BLaER1 treated with 17β-estradiol and CSF1 and Interleukin-3, amounts not matched to agents 10 nM and 100 nM (cell line): Measurements from ENCODE around the gene PARD3.
A peak's percentile ranks its signal among the peaks of the same experiment; 100 is the strongest.
"Not testable (repeated sequence)": the region's sequence is repeated elsewhere in the genome, so short reads cannot be mapped to it uniquely, and the experiment has no call there.

Experiments used
- H3K27ac ChIP-seq, 11 experiments: shearing (Covaris generic); formaldehyde crosslinking; 2 replicates each; pipeline ENCODE4 v1.8.1; 2022
- H3K27me3 ChIP-seq, 11 experiments: shearing (Covaris generic); formaldehyde crosslinking; 2 replicates each; pipeline ENCODE4 v1.8.1; 2022
- H3K36me3 ChIP-seq, 11 experiments: shearing (Covaris generic); formaldehyde crosslinking; 2 replicates each; pipeline ENCODE4 v1.8.1; 2022
- H3K4me1 ChIP-seq, 10 experiments: shearing (Covaris generic); formaldehyde crosslinking; 2 replicates each; pipeline ENCODE4 v1.8.1; 2022
- H3K4me2 ChIP-seq, 11 experiments: shearing (Covaris generic); formaldehyde crosslinking; 2 replicates each; pipeline ENCODE4 v1.8.1; 2022
- H3K4me3 ChIP-seq, 10 experiments: shearing (Covaris generic); formaldehyde crosslinking; 2 replicates each; pipeline ENCODE4 v1.8.1; 2022
- H3K9ac ChIP-seq, 11 experiments: shearing (Covaris generic); formaldehyde crosslinking; 2 replicates each; pipeline ENCODE4 v1.8.1; 2022
- H3K9me3 ChIP-seq, 11 experiments: shearing (Covaris generic); formaldehyde crosslinking; replicated peaks in 1 of 11; 2 replicates each; pipeline ENCODE4 v1.8.1; 2022
- H4K20me1 ChIP-seq, 11 experiments: shearing (Covaris generic); formaldehyde crosslinking; 2 replicates each; pipeline ENCODE4 v1.8.1; 2022
- Cebpa-rat ChIP-seq, 11 experiments: shearing (Covaris generic); IDR thresholded peaks; 2 replicates each; pipeline ENCODE4 v1.8.1; 2022

Gene PARD3

DNA sequence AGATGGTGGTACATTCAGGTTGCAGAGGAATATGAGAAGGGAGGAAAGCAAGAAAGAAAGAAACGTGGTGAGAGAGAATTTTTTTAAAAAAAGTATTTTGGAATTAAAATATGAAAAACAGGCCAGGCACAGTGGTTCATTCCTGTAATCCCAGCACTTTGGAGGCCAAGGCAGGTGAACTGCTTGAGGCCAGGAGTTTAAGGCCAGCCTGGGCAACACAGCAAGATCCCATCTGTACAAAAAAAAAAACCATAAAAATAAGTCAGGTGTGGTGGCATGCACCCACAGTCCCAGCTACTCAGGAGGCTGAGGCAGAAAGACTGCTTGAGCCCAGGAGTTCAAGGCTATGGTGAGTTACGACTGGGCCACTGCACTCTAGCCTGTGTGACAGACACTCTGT, 112.1 kb downstream of the PARD3 start:
- Histone ChIP-seq H3K27ac (no peak overlapping the region), H3K4me2 (no peak overlapping the region), H3K27me3 (peaks cover 0 to 100% (median 0%) of the 10 kb centered on the region in 11 experiments; a peak in 7 of 22 replicates), H3K4me1 (peaks cover 0 to 36% (median 15%) of the 10 kb centered on the region in 10 experiments; a peak in 17 of 20 replicates), H3K36me3 (no peaks in the 10 kb centered on the region), H4K20me1 (peaks cover 35 to 93% (median 75%) of the 10 kb centered on the region in 11 experiments; a peak in 21 of 22 replicates), H3K9ac (no peak overlapping the region), H3K9me3 (no peaks in the 10 kb centered on the region), H3K4me3 (no peak overlapping the region)
- TF ChIP-seq Cebpa-rat (IDR thresholded peaks at IDR 0.05), result no peak

GRCh38 chr10:34702093-34702937, 112.8 kb downstream of the PARD3 start:
- Histone ChIP-seq H3K9ac (no peak overlapping the region), H3K9me3 (no peaks in the 10 kb centered on the region), H3K4me2 (no peak overlapping the region; a peak in 1 of 22 replicates), H3K27me3 (peaks cover 0 to 100% (median 0%) of the 10 kb centered on the region in 11 experiments; a peak in 7 of 22 replicates), H4K20me1 (peaks cover 30 to 93% (median 73%) of the 10 kb centered on the region in 11 experiments; a peak in 21 of 22 replicates), H3K4me3 (no peak overlapping the region), H3K4me1 (peaks cover 0 to 43% (median 15%) of the 10 kb centered on the region in 10 experiments; a peak in 18 of 20 replicates), H3K36me3 (no peaks in the 10 kb centered on the region), H3K27ac (no peak overlapping the region)
- TF ChIP-seq Cebpa-rat (IDR thresholded peaks at IDR 0.05), result no peak

GRCh38 chr10:34701194-34701593, 113.9 kb downstream of the PARD3 start:
- TF ChIP-seq Cebpa-rat (IDR thresholded peaks at IDR 0.05), result no peak
- H3K27ac ChIP-seq, result no peak overlapping the region
- H3K4me2 ChIP-seq, result peak overlapping the region in 10 of 11 experiments; percentile 5 to 67 (median 49); a peak in 16 of 22 replicates
- H3K9ac ChIP-seq, result no peak overlapping the region
- peaks cover 0 to under 1% (median 0%) of the 10 kb centered on the region in 11 experiments; a peak in 1 of 22 replicates for H3K36me3 ChIP-seq
- no peak overlapping the region for H3K4me3 ChIP-seq
- peaks cover 8 to 52% (median 24%) of the 10 kb centered on the region in 10 experiments for H3K4me1 ChIP-seq
- H3K27me3 ChIP-seq, result peaks cover 0 to 100% (median 0%) of the 10 kb centered on the region in 11 experiments; a peak in 7 of 22 replicates
- H4K20me1 ChIP-seq, result peaks cover 23 to 90% (median 63%) of the 10 kb centered on the region in 11 experiments; a peak in 21 of 22 replicates
- no peaks in the 10 kb centered on the region for H3K9me3 ChIP-seq

DNA sequence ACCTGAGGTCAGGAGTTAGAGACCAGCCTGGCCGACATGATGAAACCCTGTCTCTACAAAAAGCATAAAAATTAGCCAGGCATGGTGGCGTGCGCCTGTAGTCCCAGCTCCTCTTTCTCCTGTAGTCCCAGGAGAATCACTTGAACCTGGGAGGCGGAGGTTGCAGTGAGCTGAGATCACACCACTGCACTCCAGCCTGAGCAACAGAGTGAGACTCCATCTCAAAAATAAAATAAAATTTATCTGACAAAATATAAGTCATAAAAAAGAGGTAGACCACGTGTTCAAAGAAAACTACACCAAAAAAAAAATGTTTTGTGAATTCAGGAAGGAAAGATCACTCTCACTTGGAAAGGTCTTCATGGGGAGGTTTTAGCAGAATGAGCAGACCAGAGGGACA, 114.3 kb downstream of the PARD3 start:
- H3K36me3 ChIP-seq, H3K27ac ChIP-seq, H3K4me3 ChIP-seq, H3K9ac ChIP-seq, H3K9me3 ChIP-seq: not testable (repeated sequence)
- peaks cover 0 to 97% (median 0%) of the 10 kb centered on the region in 11 experiments; a peak in 7 of 22 replicates for H3K27me3 ChIP-seq
- H3K4me2 ChIP-seq, result peak overlapping the region in 9 of 11 experiments; percentile 5 to 67 (median 51); a peak in 15 of 22 replicates
- H4K20me1 ChIP-seq, result peaks cover 18 to 87% (median 59%) of the 10 kb centered on the region in 11 experiments; a peak in 20 of 22 replicates
- peaks cover 12 to 47% (median 27%) of the 10 kb centered on the region in 10 experiments for H3K4me1 ChIP-seq

GRCh38 chr10:34699904-34700517, 115.1 kb downstream of the PARD3 start:
- H3K4me3 ChIP-seq, result no peak overlapping the region
- peak overlapping the region in 4 of 11 experiments; percentile 59 to 67 (median 64); a peak in 6 of 22 replicates for H3K4me2 ChIP-seq
- TF ChIP-seq Cebpa-rat (IDR thresholded peaks at IDR 0.05), result no peak
- H3K27ac ChIP-seq, result no peak overlapping the region
- H3K4me1 ChIP-seq, result peaks cover 19 to 41% (median 30%) of the 10 kb centered on the region in 10 experiments
- peaks cover 0 to 12% (median 0%) of the 10 kb centered on the region in 11 experiments; a peak in 6 of 22 replicates for H3K36me3 ChIP-seq
- peaks cover 11 to 82% (median 51%) of the 10 kb centered on the region in 11 experiments; a peak in 20 of 22 replicates for H4K20me1 ChIP-seq
- H3K9ac ChIP-seq, result no peak overlapping the region
- peaks cover 0 to 90% (median 0%) of the 10 kb centered on the region in 11 experiments; a peak in 7 of 22 replicates for H3K27me3 ChIP-seq
- no peaks in the 10 kb centered on the region for H3K9me3 ChIP-seq

GRCh38 chr10:34698979-34699378, 116.1 kb downstream of the PARD3 start:
- Histone ChIP-seq H3K4me3 (no peak overlapping the region), H3K36me3 (peaks cover 0 to 17% (median 5%) of the 10 kb centered on the region in 11 experiments; a peak in 7 of 22 replicates), H3K9ac (no peak overlapping the region), H3K4me2 (no peak overlapping the region), H3K27ac (no peak overlapping the region), H3K27me3 (peaks cover 0 to 82% (median 0%) of the 10 kb centered on the region in 11 experiments; a peak in 6 of 22 replicates), H3K9me3 (no peaks in the 10 kb centered on the region), H3K4me1 (peaks cover 26 to 42% (median 33%) of the 10 kb centered on the region in 10 experiments), H4K20me1 (peaks cover 6 to 78% (median 49%) of the 10 kb centered on the region in 11 experiments; a peak in 18 of 22 replicates)
- TF ChIP-seq Cebpa-rat (IDR thresholded peaks at IDR 0.05), result no peak

GRCh38 chr10:34698248-34698831, 116.8 kb downstream of the PARD3 start:
- peaks cover 26 to 42% (median 33%) of the 10 kb centered on the region in 10 experiments for H3K4me1 ChIP-seq
- H3K4me3 ChIP-seq, result no peak overlapping the region
- no peak overlapping the region; a peak in 1 of 22 replicates for H3K4me2 ChIP-seq
- no peak for TF ChIP-seq Cebpa-rat (IDR thresholded peaks at IDR 0.05)
- peaks cover 0 to 82% (median 0%) of the 10 kb centered on the region in 11 experiments; a peak in 6 of 22 replicates for H3K27me3 ChIP-seq
- H4K20me1 ChIP-seq, result peaks cover 0 to 72% (median 48%) of the 10 kb centered on the region in 11 experiments; a peak in 18 of 22 replicates
- no peaks in the 10 kb centered on the region for H3K9me3 ChIP-seq
- no peak overlapping the region for H3K9ac ChIP-seq
- peaks cover 0 to 21% (median 9%) of the 10 kb centered on the region in 11 experiments; a peak in 10 of 22 replicates for H3K36me3 ChIP-seq
- H3K27ac ChIP-seq, result no peak overlapping the region
